ENCODE measurements around the gene GSTA3. TPM values are rescaled to one million over a fixed set of nuclear protein-coding genes. Genes with fewer than 3 reads are reported as not detected.

GSTA3 gene
- total and polyA plus RNA-seq, 2 of the 13 experiments (the other 11 are each of a cell fraction or from before 2014, with no cell fraction given), result not detected

GRCh38 chr6:52921743-52922142, 12.2 kb upstream of the GSTA3 start:
- no peak overlapping the region for H2AFZ ChIP-seq (ENCODE audit: low read length)
- no peaks in the 10 kb centered on the region; a peak in 2 of 5 replicates for H3K27me3 ChIP-seq (ENCODE audit: control insufficient read depth in 1 of 2, insufficient read depth in 2 of 2, low read length in 2 of 2)
- no TSS peak for BruUV-seq (replicated peaks)
- no peak for TF ChIP-seq MAZ (IDR thresholded peaks at IDR 0.05; ENCODE audit: borderline replicate concordance, low read depth, low read length)
- TF ChIP-seq MAZ (CRISPR knock-in tag; IDR thresholded peaks at IDR 0.05; ENCODE audit: low read depth), result no peak
- TF ChIP-seq ZNF841 (CRISPR knock-in tag; IDR thresholded peaks at IDR 0.05; ENCODE audit: borderline replicate concordance), result no peak
- TF ChIP-seq FOXM1 (CRISPR knock-in tag; IDR thresholded peaks at IDR 0.05), result no peak
- no peak for TF ChIP-seq MLXIP (CRISPR knock-in tag; IDR thresholded peaks at IDR 0.05; ENCODE audit: borderline replicate concordance)
- no peak for TF ChIP-seq ATF6 (CRISPR knock-in tag; conservative IDR thresholded peaks at IDR 0.05)
- no peak overlapping the region for H3K4me3 ChIP-seq (replicated peaks in 1 of 3; ENCODE audit: insufficient read depth in 1 of 3, low read depth in 2 of 3, low read length in 3 of 3)
- DNase-seq (ENCODE audit: low spot score), result no peak
- no peak for FAIRE-seq
- no peak overlapping the region for H3K9ac ChIP-seq (ENCODE audit: insufficient read depth, low read depth, low read length)
- intact Hi-C loops (cut with micrococcal nuclease; ENCODE audit: unreplicated experiment) (no loop called here), in situ Hi-C loops (cut with HindIII; ENCODE audit: extremely low pct_ligation_motif_present, low pct_unique_long_range_greater_than_20kb) (no loop called here)
- H4K20me1 ChIP-seq (ENCODE audit: insufficient read depth, low read length), result no peaks in the 10 kb centered on the region
- no peaks in the 10 kb centered on the region for H3K36me3 ChIP-seq (replicated peaks in 1 of 2; ENCODE audit: control insufficient read depth in 1 of 2, insufficient read depth in 2 of 2, low read length in 2 of 2)
- ChIA-PET CTCF (ENCODE audit: low intra/inter-chr PET ratio, low total read pairs) (no interaction called here), POLR2A (no interaction called here)
- H3K4me2 ChIP-seq (ENCODE audit: low read depth, low read length), result no peak overlapping the region
- no peaks in the 10 kb centered on the region for H3K9me3 ChIP-seq (ENCODE audit: low read length)
- no peak for ATAC-seq
- H3K27ac ChIP-seq (ENCODE audit: extremely low read length, insufficient read depth, low read length), result no peak overlapping the region
- no peaks in the 10 kb centered on the region for H3K79me2 ChIP-seq (ENCODE audit: insufficient read depth, low read length)
- 80% methylated on average over 6 of the region's 6 CpGs for WGBS (ENCODE audit: low lambda C conversion rate)
- H3K4me1 ChIP-seq (ENCODE audit: insufficient read depth, low read length), result peaks cover 35% of the 10 kb centered on the region

Measured in HepG2 (cell line).